HG03135 (cell line): ENCODE data around the gene TRIM13.
A peak's percentile ranks its signal among the peaks of the same experiment; 100 is the strongest.

Experiments used
- ATAC-seq: cut with Tn5 transposase; IDR thresholded peaks from one replicate; pipeline ENCODE4 v1.9.1; 2021; ENCODE audit warnings: mild to moderate bottlenecking, moderate library complexity; ENCODE audit not compliant: unreplicated experiment

TRIM13 gene

DNA sequence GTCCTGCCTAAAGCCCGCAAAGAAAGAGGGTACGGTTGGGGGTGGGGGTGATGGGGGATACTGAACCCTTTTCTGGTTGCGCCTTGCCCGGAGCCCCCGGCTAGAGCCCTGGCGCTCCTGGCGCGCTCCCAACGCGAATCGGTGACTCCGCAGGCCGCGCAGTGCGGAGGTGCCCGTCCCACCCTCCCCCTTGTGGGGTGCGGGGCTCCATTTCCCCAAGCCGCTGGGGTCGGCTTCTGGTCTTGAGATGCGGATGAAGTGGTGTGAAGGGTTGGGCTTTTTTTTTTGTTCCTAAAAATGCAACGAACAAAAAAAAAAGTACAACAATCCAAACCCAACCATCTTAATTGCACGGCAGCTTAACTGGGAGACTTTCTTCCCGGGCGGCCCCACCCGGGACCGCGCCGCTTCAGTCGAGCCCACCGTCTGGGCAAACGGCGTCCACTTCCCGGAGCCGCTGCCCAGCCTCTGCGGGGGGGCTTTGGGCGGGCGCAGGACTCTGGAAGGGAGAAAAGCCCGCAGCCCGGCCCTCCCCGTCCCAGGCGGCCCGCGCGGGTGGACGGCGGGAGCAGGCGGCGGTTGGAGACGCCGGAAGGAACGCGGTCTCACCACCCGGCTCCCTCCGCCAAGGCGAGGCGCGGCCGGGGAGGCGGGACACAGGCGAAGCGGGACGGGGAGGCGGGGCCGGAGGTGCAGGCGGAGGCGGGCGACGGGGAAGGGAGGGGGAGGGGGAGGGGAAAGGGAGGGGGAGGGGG lies 504 bp upstream of the TRIM13 start:
- ATAC-seq, result peak; percentile 58

DNA sequence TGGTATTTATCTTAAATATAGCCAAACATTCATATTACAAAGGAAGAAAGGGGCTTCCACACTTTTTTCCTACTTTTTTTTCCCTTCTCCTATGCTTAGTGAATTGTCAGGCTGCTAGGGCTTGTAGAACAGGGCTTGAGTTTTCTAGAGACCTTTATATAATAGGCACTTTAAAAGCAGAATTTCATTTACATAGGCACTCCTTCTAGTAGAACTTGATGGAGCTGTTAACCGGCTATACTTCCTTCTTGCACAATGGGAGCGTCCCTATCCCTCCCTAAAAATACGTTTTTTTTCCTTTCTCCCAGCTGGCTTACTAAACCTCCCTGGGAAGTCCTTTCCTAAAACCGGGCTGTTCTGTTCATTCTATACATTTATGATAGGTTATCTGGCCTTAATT lies 1.1 kb downstream of the TRIM13 start:
- ATAC-seq, result no peak

DNA sequence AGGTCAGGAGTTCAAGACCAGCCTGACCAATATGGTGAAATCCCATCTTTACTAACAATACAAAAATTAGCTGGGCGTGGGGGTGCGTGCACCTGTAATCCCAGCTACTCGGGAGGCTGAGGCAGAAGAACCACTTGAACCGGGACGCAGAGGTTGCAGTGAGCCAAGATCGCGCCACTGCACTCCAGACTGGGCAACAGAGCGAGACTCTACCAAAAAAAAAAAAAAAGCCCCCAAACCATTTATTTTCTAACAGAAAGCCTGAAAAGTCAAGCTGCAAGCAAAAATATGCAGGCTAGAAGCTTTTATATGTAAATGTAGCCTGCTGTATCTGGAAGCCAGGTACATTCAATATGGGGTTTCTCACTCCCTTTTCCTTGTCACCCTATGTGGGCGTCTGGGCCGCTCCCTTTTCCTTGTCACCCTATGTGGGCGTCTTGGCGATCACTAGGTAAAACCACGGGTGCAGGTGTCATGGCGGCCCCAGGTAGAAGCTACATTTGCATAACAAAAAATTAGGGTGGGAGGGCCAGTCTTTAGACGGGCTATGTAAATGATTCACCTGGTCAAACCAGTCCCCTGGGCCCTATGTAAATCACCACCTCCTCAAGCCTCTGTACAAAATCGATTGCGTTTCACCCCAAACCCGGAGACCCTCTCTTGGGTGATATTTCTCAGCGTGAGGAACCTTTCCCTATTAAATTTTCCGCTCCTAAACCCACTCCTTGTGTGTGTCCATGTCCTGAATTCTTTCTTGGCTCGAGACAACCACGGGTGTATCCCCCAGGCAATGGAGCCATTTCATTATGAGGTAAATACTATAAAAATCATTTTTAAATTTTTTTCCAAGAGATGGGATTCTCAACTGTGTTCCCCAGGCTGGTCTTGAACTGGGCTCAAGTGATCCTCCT lies 2.1 kb downstream of the TRIM13 start:
- no peak for ATAC-seq

DNA sequence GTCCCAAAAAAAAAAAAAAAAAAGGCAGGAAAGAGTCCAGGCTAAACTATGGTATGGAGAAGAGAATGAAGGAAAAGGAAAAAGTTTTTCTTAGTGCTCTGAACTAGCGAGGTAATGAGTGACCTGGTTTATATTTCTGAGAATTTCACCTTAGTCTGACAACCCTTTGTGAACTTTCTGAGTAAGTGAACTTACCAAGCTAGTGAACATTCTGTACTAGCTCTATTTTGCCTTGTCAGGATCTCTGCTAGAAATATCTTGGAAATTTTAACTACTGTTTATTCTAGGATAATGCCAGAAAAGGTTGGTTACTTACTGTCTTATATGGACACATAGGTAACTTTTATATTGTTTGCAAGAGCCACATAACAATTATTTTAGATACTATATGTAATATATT lies 4.4 kb downstream of the TRIM13 start:
- ATAC-seq, result no peak

DNA sequence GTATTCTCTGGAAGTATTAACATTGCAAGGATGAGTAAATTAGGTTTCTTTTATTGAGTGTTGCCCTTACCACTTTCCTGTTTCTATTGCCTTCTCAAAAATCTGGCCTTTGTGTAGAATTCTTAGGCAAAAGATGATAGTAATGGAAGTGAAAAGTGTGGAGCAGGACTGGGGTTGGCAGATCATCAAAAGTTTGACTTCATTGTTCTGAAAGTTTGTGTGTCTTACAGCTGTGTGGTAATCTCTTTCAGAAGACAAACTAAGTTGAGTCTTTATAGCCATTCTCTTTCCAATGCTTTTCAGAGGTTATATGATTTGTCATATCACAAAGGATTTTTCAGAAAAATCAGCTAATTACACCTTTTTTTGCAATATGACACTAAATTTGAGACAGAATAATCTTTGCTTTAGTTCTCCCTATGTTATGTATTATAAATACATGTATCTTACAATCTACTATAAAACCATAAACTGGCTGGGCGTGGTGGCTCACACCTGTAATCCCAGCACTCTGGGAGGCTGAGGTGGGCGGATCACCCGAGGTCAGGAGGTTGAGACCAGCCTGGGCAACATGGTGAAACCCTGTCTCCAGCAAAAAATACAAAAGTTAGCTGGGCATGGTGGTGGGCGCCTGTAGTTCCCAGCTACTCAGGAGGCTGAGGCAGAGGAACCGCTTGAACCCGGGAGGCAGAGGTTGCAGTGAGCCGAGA lies 9.7 kb downstream of the TRIM13 start:
- ATAC-seq, result no peak

DNA sequence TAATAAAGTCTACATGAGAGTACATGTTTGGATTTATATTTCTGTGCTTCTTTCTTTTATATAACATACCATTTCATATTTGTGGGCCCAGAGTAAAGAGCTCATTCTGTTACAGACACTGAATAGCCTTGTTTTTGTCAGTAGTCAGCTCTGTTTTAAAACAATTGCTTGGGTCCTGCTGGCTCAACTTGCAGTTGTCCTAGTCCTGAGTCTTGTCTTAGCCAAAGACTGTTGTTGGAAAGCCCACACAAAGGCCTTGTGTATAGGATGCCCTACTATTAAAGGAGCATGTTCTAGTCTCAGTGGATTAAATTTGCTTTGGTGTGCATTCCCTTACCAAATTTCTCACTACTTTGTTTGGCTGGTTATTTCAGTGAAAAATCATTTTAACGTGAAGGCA lies 14.6 kb downstream of the TRIM13 start:
- ATAC-seq, result no peak

DNA sequence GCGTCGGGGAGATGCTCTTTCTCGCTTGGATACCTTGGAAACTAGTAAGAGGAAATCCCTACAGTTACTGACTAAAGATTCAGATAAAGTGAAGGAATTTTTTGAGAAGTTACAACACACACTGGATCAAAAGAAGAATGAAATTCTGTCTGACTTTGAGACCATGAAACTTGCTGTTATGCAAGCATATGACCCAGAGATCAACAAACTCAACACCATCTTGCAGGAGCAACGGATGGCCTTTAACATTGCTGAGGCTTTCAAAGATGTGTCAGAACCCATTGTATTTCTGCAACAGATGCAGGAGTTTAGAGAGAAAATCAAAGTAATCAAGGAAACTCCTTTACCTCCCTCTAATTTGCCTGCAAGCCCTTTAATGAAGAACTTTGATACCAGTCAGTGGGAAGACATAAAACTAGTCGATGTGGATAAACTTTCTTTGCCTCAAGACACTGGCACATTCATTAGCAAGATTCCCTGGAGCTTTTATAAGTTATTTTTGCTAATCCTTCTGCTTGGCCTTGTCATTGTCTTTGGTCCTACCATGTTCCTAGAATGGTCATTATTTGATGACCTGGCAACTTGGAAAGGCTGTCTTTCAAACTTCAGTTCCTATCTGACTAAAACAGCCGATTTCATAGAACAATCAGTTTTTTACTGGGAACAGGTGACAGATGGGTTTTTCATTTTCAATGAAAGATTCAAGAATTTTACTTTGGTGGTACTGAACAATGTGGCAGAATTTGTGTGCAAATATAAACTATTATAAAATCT lies 15.7 kb downstream of the TRIM13 start:
- ATAC-seq, result no peak

DNA sequence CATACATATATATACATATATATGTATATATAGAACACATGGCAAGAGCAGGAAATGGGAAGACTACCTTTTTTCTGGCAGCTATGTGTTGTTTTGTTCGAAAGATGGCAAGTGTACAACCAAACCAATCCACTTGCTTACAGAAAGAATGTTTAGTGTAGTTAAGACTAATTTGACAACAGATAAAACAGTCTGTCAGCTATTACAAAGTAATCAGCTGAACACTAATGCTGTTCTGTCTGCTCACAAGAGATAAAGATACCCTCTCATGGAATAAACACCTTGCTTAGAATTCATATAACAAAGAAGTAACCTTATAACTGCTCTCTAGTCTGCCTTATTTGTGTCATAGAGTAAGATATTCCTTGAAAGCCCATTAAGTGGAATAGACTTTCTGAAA lies 17.5 kb downstream of the TRIM13 start:
- no peak for ATAC-seq

DNA sequence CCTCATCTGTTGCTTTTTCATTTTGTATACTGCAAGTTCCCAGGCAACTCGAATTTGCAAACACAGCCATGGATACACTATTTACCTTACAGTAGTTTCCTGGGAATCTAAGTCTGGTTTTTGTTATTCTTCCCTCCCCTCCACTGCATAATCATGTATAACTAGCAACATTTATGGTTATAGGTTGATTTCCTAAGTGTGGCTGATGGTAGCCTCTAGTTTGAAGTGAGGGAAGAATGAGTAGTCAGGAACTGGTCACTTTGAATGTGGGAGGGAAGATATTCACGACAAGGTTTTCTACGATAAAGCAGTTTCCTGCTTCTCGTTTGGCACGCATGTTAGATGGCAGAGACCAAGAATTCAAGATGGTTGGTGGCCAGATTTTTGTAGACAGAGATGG lies 18.4 kb downstream of the TRIM13 start, which contains the start of gene KCNRG:
TSS of gene KCNRG (plus strand) at position 187 of the 400 bp plus-strand sequence. CDS start at position 237, 50 bp downstream.
- no peak for ATAC-seq

DNA sequence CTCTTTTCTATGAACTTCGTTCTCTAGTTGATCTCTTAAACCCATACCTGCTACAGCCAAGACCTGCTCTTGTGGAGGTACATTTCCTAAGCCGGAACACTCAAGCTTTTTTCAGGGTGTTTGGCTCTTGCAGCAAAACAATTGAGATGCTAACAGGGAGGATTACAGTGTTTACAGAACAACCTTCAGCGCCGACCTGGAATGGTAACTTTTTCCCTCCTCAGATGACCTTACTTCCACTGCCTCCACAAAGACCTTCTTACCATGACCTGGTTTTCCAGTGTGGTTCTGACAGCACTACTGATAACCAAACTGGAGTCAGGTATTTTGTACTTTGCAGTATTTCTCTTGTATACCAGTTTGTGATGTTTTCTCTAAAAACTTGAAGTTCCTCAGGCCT lies 18.9 kb downstream of the TRIM13 start:
- no peak for ATAC-seq

DNA sequence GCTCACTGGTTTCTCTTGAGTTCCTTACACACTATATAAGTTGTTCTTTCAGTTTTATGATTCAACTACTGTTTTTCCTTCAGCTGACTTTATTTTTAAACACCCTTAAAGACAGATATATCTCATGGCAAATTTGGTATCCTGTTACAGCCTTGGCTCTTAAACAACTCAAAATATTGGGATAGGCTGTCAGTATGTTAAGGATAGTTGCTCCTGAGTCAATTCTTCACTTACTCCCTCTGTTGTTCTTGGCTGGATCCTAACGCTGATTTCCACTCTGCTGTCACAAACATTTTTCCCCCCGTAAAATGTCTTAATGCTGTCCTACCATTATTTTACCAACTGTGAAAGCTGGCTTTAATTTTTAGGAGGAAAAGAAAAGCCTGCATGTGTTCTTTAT lies 19.6 kb downstream of the TRIM13 start:
- ATAC-seq, result no peak

DNA sequence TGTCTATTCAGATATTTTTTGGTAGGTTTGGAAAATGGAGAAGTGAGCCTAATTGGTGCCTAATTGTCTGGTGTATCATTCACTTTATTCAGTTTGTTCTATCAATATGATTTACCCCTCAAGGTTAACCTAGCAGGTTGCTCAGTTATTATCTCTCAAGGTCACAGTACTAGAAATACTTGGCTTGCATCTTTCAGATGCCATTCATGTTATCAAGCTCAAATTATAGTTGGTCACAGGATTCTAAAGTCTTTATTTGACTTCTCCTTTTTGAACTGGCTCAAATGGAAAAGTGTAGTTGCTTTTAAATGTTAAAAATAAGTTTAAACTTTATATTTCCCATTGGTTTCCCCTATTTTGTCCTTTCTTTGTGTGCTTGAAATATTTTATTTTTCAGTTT lies 21.0 kb downstream of the TRIM13 start:
- ATAC-seq, result no peak

DNA sequence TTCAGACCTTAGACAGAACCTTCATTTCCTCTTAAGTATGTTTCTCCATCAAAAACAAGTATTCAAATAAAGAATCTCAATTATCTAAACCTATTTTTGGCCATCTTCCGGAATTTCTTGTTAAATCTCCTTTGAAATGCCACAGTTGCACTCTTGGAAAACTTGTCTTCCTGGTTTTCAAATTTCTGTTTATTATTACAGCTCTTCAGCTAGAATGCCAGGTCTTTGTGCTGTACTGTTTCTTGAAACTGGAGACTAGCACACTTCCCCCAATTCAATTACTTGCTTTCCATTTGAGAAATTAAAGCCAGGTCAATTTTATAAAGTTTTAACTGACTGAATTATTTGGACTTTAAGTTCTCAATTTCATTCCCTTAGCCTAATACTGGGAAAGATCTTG lies 28.6 kb downstream of the TRIM13 start:
- ATAC-seq, result no peak

DNA sequence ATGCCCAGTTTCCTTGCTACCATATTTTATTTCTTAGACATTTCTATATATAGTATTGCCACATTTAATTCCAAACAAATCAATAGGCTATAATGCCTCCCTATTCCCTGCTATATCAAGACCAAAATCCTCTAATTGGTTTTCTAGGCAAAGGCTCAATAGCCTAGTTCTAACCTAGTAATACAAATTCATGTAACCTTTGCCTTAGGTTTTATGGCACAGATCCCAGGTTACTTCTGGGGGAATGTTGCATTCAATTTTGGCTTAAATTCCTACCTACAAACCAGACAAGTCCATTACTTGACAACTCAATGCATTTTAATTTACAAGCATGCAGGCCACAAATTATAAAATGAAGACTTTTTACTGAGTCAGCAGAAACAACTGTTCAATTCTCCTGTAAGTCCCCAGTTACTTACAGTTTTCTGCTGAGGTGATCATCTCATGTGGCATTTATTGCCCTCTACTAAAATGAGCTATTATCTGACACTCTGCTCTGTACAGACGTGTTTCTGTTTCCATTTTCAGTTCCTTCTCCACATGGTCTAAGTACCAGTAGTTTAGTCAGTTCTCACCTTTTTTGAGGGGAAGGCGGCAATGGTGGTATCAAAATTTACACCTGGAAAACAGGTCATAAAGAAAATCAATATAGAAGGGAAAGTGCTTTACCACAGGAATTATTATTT lies 30.1 kb downstream of the TRIM13 start:
- ATAC-seq, result peak; percentile 99

DNA sequence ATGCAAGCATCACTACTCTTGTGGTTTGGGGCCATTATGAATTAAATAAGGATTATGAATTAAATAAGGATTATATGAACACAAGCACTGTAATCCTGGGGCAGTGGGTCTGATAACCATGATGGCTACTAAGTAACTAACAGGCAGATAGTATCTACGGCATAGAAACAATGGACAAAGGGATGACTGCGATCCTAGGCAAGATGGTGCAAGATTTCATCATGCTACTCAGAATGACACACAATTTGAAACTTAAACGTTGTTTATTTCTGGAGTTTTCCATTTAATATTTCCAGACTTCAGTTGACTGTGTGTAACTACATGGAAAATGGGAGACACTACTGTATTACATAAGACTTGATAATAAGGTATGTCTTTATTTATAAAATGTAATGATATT lies 33.5 kb downstream of the TRIM13 start:
- ATAC-seq, result no peak

DNA sequence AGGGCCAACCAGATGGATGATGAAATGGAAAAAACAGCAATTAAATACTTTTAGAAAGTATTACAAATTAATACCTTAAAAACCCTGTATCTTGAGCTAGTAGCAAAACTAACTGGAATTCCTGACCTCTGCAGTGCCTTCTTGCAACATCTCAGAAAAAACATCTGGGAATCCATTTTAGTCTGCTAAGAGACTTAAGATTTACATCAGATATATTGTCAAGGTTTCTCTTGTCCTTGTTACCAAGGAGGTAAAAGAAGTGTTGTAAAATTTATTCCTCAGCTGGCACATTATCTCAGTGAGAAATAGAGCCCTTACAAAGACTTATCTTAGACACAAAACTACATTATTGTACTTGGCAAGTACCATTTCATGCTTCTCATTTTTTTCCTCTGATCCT lies 36.9 kb downstream of the TRIM13 start:
- no peak for ATAC-seq

DNA sequence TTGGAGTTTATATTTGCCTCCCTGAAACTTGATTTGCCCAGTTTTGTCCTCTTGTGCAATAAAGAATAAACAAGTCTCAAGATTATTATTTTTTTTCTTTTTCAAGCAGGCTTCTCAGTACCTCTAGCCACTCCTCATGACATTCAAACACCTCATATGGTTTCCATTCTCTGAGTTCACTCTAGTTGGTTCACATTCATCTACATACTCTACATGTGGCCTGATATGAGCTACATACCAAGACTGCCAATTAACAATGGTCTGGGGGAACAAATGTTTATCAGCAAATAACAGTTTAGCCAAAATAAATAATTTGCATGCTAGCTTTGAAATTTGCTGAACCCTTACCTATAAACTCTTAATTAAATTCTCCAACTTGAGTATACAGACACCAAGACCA lies 40.9 kb downstream of the TRIM13 start:
- no peak for ATAC-seq

DNA sequence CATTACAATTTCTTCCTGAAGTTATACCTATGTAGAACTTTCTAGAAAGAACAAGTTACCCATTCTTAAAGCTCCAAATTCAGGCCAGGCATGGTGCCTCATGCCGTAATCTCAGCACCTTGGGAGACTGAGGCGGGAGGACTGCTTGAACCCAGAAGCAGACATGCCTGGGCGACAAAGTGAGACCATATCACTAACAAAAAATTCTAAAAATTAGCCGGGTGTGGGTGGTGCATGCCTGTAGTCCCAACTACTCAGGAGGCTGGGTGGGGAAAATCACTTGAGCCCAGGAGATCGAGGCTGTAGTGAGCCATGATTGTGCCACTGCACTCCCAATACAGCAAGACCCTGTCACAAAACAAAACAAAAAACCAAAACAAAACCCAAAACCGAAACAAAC lies 41.4 kb downstream of the TRIM13 start:
- ATAC-seq, result no peak

DNA sequence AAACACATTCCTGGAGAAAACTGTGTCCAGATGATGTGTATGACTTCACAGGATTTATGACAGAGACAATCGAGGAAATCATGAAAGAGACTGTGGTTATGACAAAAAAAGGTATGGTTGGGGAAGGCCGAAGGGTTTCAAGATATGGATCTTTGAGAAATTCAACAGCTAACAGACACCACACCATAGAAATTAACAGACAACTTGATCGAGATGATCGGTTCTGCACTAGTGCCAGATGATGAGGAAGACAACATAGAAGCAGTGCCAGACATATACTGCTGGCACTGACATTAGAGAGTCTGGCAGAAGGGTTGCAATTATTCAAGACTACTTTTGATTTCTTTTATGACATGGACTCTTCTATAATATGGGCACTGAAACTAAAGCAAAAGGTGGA lies 55.6 kb downstream of the TRIM13 start:
- no peak for ATAC-seq

DNA sequence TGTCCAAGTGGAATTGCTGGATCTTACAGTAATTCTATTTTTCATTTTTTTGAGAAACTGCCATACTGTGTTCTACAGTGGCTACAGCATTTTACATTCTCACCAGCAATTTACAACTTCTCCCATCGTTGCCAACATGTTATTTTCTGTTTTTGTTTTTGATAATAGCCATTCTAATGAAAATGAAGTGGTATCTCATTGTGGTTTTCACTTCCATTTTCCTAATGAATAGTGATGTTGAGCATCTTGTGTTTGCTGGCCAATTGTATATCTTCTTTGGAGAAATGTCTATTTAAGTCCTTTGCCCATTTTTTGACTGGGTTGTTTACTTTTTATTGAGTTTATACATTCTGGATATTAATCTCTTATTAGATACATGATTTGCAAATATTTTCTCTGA lies 57.0 kb downstream of the TRIM13 start:
- ATAC-seq, result no peak
